Tibial artery (tissue), 4 donors: ENCODE measurements around the gene NOBOX.

Experiments used
- DNase-seq, 2 donors: peaks; one replicate each; pipeline ENCODE4 v3.0.0-alpha.2; 2019
- H3K27ac ChIP-seq, 2 donors: fragments of 200-600 bp; sonication (generic) in 1 of 2; 1 replicate in 1 of 2; 2 replicates in 1 of 2; pipeline ENCODE4 v1.5.1; 2018 to 2019; ENCODE audit warnings: mild to moderate bottlenecking in 1 of 2
- H3K27me3 ChIP-seq, 2 donors: fragments of 200-600 bp; sonication (generic) in 1 of 2; one replicate each; pipeline versions ENCODE4 v1.5.1 to v1.6.0; 2016 to 2019
- H3K36me3 ChIP-seq, 3 donors: fragments of 200-600 bp; sonication (generic) in 2 of 3; one replicate each; pipeline ENCODE4 v1.5.1; 2016 to 2019; ENCODE audit warnings: mild to moderate bottlenecking in 2 of 3
- H3K4me1 ChIP-seq, 4 donors: fragments of 200-600 bp; sonication (generic) in 2 of 4; 1 replicate in 3 of 4; 2 replicates in 1 of 4; pipeline ENCODE4 v1.5.1; 2016 to 2019
- H3K4me3 ChIP-seq, 2 donors: fragments of 200-600 bp; sonication (generic) in 1 of 2; 1 replicate in 1 of 2; 2 replicates in 1 of 2; pipeline ENCODE4 v1.5.1; 2018 to 2019; ENCODE audit warnings: mild to moderate bottlenecking in 2 of 2
- H3K9me3 ChIP-seq, 3 donors: fragments of 200-600 bp; sonication (generic) in 1 of 3; one replicate each; pipeline ENCODE4 v1.5.1; 2016 to 2019
- intact Hi-C: fragments of 100-400 bp; cut with DNase I; formaldehyde crosslinking; loops from one replicate; pipeline ENCODE4 v1.15.0; 2023; ENCODE audit warnings: low total_unique reads
- TF ChIP-seq, protein P1 (sequence below), 2 experiments: fragments of 200-600 bp in 1 of 2; fragments of 450-650 bp in 1 of 2; IDR thresholded peaks; one replicate each; pipeline ENCODE4 v1.5.1; 2017 to 2019; ENCODE audit warnings: antibody characterized with exemption in 2 of 2, mild to moderate bottlenecking in 1 of 2, moderate library complexity in 1 of 2

The NOBOX gene

DNA sequence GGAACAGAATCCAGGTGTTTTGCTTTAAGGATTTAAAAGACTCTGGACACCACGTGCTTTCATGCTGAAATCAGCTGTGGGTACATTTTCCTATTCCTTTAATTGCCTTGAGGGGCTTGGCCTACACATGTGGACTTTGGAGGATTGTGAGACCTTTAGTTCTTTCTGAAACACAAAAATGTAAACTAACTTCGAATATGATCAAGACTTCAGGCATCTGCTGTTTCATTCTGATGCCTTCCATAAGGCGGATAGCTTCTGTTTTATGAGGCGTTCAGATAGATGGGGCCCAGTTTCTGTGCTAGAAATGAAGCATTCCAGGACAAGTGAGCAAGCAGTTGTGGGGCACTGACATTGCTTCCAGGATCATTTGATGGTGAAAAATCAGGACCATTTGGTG, 1.5 kb upstream of the NOBOX start:
- no peaks in the 10 kb centered on the region for H3K36me3 ChIP-seq
- H3K4me3 ChIP-seq = no peak overlapping the region
- peaks cover 0 to 10% of the 10 kb centered on the region in 2 donors for H3K27me3 ChIP-seq
- no peak for DNase-seq
- no peak overlapping the region for H3K27ac ChIP-seq
- intact Hi-C loops = no loop called here
- no peaks in the 10 kb centered on the region for H3K9me3 ChIP-seq
- TF ChIP-seq, protein P1, sequence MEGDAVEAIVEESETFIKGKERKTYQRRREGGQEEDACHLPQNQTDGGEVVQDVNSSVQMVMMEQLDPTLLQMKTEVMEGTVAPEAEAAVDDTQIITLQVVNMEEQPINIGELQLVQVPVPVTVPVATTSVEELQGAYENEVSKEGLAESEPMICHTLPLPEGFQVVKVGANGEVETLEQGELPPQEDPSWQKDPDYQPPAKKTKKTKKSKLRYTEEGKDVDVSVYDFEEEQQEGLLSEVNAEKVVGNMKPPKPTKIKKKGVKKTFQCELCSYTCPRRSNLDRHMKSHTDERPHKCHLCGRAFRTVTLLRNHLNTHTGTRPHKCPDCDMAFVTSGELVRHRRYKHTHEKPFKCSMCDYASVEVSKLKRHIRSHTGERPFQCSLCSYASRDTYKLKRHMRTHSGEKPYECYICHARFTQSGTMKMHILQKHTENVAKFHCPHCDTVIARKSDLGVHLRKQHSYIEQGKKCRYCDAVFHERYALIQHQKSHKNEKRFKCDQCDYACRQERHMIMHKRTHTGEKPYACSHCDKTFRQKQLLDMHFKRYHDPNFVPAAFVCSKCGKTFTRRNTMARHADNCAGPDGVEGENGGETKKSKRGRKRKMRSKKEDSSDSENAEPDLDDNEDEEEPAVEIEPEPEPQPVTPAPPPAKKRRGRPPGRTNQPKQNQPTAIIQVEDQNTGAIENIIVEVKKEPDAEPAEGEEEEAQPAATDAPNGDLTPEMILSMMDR (IDR thresholded peaks at IDR 0.05) = no peak
- H3K4me1 ChIP-seq = peaks cover 0 to 7% (median 5%) of the 10 kb centered on the region in 4 donors

- intact Hi-C loops = no loop called here
- H3K4me3 ChIP-seq = no peak overlapping the region
- no peaks in the 10 kb centered on the region for H3K36me3 ChIP-seq
- H3K27me3 ChIP-seq = peaks cover 0 to 10% of the 10 kb centered on the region in 2 donors
- H3K4me1 ChIP-seq = peaks cover 0 to 7% (median 5%) of the 10 kb centered on the region in 4 donors
- no peak for DNase-seq
- no peak overlapping the region for H3K27ac ChIP-seq
- TF ChIP-seq, protein P1 (IDR thresholded peaks at IDR 0.05) = no peak
- H3K9me3 ChIP-seq = no peaks in the 10 kb centered on the region
Observed at GRCh38 chr7:144403102-144403501, 391 bp downstream of the NOBOX start.

GRCh38 chr7:144401490-144401889, 2.0 kb downstream of the NOBOX start:
- no peaks in the 10 kb centered on the region for H3K9me3 ChIP-seq
- intact Hi-C loops = no loop called here
- H3K4me3 ChIP-seq = no peak overlapping the region
- no peak for DNase-seq
- TF ChIP-seq, protein P1 (IDR thresholded peaks at IDR 0.05) = no peak
- no peak overlapping the region for H3K27ac ChIP-seq
- no peaks in the 10 kb centered on the region for H3K4me1 ChIP-seq
- peaks cover 0 to 10% of the 10 kb centered on the region in 2 donors for H3K27me3 ChIP-seq
- H3K36me3 ChIP-seq = no peaks in the 10 kb centered on the region

GRCh38 chr7:144399946-144400345, 3.5 kb downstream of the NOBOX start:
- DNase-seq = no peak
- no peaks in the 10 kb centered on the region for H3K9me3 ChIP-seq
- H3K36me3 ChIP-seq = no peaks in the 10 kb centered on the region
- no peaks in the 10 kb centered on the region for H3K4me1 ChIP-seq
- H3K27ac ChIP-seq = no peak overlapping the region
- TF ChIP-seq, protein P1 (IDR thresholded peaks at IDR 0.05) = no peak
- intact Hi-C loops = no loop called here
- H3K4me3 ChIP-seq = no peak overlapping the region
- peaks cover 0 to 8% of the 10 kb centered on the region in 2 donors for H3K27me3 ChIP-seq

GRCh38 chr7:144398911-144399310, 4.6 kb downstream of the NOBOX start:
- Histone ChIP-seq H3K4me1 (no peaks in the 10 kb centered on the region), H3K27ac (no peak overlapping the region), H3K4me3 (no peak overlapping the region), H3K36me3 (no peaks in the 10 kb centered on the region), H3K27me3 (peaks cover 0 to 8% of the 10 kb centered on the region in 2 donors), H3K9me3 (no peaks in the 10 kb centered on the region)
- intact Hi-C loops = no loop called here
- TF ChIP-seq, protein P1 (IDR thresholded peaks at IDR 0.05) = no peak
- no peak for DNase-seq

DNA sequence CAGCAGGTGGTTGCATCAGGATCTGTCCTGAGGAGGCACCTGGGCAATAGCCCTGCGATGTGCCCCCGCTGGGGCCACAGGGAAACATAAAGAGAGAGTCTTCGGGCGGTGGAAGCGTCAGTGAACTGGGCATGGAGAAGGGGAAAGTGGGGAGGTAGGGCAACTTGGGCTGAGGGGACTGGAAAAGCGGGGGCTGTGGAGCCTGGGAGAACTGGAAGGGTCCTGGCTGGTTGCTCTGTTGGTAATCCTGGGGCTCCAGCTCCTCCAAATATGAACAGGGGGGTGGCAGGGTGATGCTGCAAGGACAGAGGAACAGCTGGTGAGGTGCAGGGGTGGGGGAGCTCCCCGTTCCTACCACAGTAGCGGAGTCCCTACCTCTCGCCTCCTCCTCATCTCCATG, 5.2 kb downstream of the NOBOX start:
- Histone ChIP-seq H3K4me1 (no peaks in the 10 kb centered on the region), H3K9me3 (no peaks in the 10 kb centered on the region), H3K27me3 (peaks cover 0 to 8% of the 10 kb centered on the region in 2 donors), H3K36me3 (no peaks in the 10 kb centered on the region), H3K27ac (no peak overlapping the region), H3K4me3 (no peak overlapping the region)
- no peak for DNase-seq
- TF ChIP-seq, protein P1 (IDR thresholded peaks at IDR 0.05) = no peak
- intact Hi-C loops = no loop called here
